Endothelial cell of umbilical vein (primary cell): Measurements from ENCODE around the gene ALG1L2. TPM values are rescaled to one million over a fixed set of nuclear protein-coding genes. Genes with fewer than 3 reads are reported as not detected.
A peak's percentile ranks its signal among the peaks of the same experiment; 100 is the strongest.
"Not testable (repeated sequence)": the region's sequence is repeated elsewhere in the genome, so short reads cannot be mapped to it uniquely, and the experiment has no call there.

Source experiments
- BruUV-seq: library from RNA; stranded (reverse); fragments of 400-500 nt; replicated peaks from 2 replicates; lab custom pipeline; 2021; lab: Mats Ljungman, UMichigan
- CTCF ChIA-PET: fragments of 300-600, 350-600 bp; sonication (Branson Sonifier 250); formaldehyde crosslinking; loops from one replicate; lab custom pipeline; 2021; ENCODE audit warnings: antibody characterized with exemption, inconsistent platforms; lab: Charles Lee
- POLR2A ChIA-PET: fragments of 300-600, 350-600 bp; sonication (Branson Sonifier 250); formaldehyde crosslinking; loops from one replicate; lab custom pipeline; 2021; ENCODE audit warnings: antibody characterized with exemption, inconsistent platforms; lab: Charles Lee
- DNase-seq: peaks from one replicate; pipeline ENCODE4 v3.0.0-alpha.2; 2011; ENCODE audit warnings: low read depth, low spot score
- FAIRE-seq: peaks from 2 replicates; lab custom pipeline; 2011; peaks lifted over from hg19 to GRCh38; lab: Jason Lieb, UNC
- H2AFZ ChIP-seq: 2 replicates; pipeline ENCODE4 v1.6.0; 2012; ENCODE audit warnings: low read depth, low read length, control low read depth, inconsistent platforms
- H3K27ac ChIP-seq: 2 replicates; pipeline ENCODE4 v1.5.1; 2011; ENCODE audit warnings: low read depth, mild to moderate bottlenecking, control low read depth, low read length, moderate library complexity; ENCODE audit not compliant: insufficient read depth
- H3K27me3 ChIP-seq, 2 experiments: 2 replicates each; pipeline versions ENCODE4 v1.6.0 to v1.6.1; 2011; ENCODE audit warnings: low read length in 2 of 2, mixed read lengths in 1 of 2; ENCODE audit not compliant: control insufficient read depth in 2 of 2, insufficient read depth in 2 of 2
- H3K36me3 ChIP-seq, 2 experiments: 2 replicates in 1 of 2; 3 replicates in 1 of 2; pipeline ENCODE4 v1.5.1; 2011; ENCODE audit warnings: low read length in 2 of 2, mild to moderate bottlenecking in 1 of 2, moderate library complexity in 1 of 2; ENCODE audit not compliant: control insufficient read depth in 2 of 2, insufficient read depth in 2 of 2; ENCODE audit errors: extremely low read depth in 1 of 2
- H3K4me1 ChIP-seq: 3 replicates; pipeline ENCODE4 v1.5.1; 2011; ENCODE audit warnings: mild to moderate bottlenecking, low read length; ENCODE audit not compliant: control insufficient read depth, insufficient read depth; ENCODE audit errors: extremely low read depth
- H3K4me2 ChIP-seq: 2 replicates; pipeline ENCODE4 v1.6.1; 2011; ENCODE audit warnings: low read length, control low read depth, mixed read lengths; ENCODE audit not compliant: insufficient read depth
- H3K4me3 ChIP-seq, 3 experiments: fragments of 200-600 bp in 1 of 3; sonication (generic), shearing (Covaris generic) in 1 of 3; replicated peaks in 1 of 3; 2 replicates each; pipeline ENCODE4 v1.5.1; 2011 to 2016; ENCODE audit warnings: control low read depth in 3 of 3, low read length in 3 of 3, mild to moderate bottlenecking in 2 of 3, inconsistent platforms in 1 of 3, low read depth in 1 of 3, moderate library complexity in 1 of 3; ENCODE audit not compliant: insufficient read depth in 1 of 3
- H3K79me2 ChIP-seq: 2 replicates; pipeline ENCODE4 v1.6.0; 2012; ENCODE audit warnings: low read length, inconsistent platforms; ENCODE audit not compliant: control insufficient read depth, insufficient read depth
- H3K9ac ChIP-seq: replicated peaks from 2 replicates; pipeline ENCODE3; 2011; ENCODE audit warnings: low read length, control low read depth; ENCODE audit not compliant: insufficient read depth; ENCODE audit errors: extremely low read depth
- H3K9me1 ChIP-seq: replicated peaks from 3 replicates; pipeline ENCODE4 v1.6.0; 2011; ENCODE audit warnings: mild to moderate bottlenecking, low read length; ENCODE audit not compliant: control insufficient read depth, insufficient read depth; ENCODE audit errors: extremely low read depth
- H3K9me3 ChIP-seq: replicated peaks from 2 replicates; pipeline ENCODE4 v1.5.1; 2012; ENCODE audit warnings: low read length, inconsistent platforms; ENCODE audit not compliant: control insufficient read depth, insufficient read depth
- H4K20me1 ChIP-seq: replicated peaks from 2 replicates; pipeline ENCODE3; 2011; ENCODE audit warnings: mild to moderate bottlenecking, low read length; ENCODE audit not compliant: control insufficient read depth, insufficient read depth; ENCODE audit errors: extremely low read depth
- dilution Hi-C: fragments of 300-500 bp; cut with MboI; formaldehyde crosslinking; loops from one replicate; pipeline ENCODE4 v1.15.0; 2019; ENCODE audit warnings: low sequenced_read_pairs; ENCODE audit not compliant: extremely low pct_ligation_motif_present
- intact Hi-C: fragments of 100-400 bp; cut with micrococcal nuclease; formaldehyde crosslinking; loops from one replicate; pipeline ENCODE4 v1.10.0; 2022
- polyA plus RNA-seq, 4 experiments: library from polyadenylated mRNA; depleted of rRNA in 3 of 4; stranded (reverse) in 3 of 4; unstranded in 1 of 4; fragments of >200 nt; gene quantifications; 2 replicates each; pipeline versions ENCODE4 v1.2.1 to v1.2.3, GENCODE V29; 2011 to 2012; ENCODE audit warnings: missing spikeins in 1 of 4
- total RNA-seq: library from RNA; stranded (reverse); gene quantifications from 2 replicates; pipeline ENCODE4 v1.2.3, GENCODE V29; 2021
- TF ChIP-seq, protein P1 (sequence below), 2 donors: IDR thresholded peaks; 1 replicate in 1 of 2; 2 replicates in 1 of 2; pipeline ENCODE4 v1.5.1; 2011; ENCODE audit warnings: low read length in 2 of 2, mild to moderate bottlenecking in 2 of 2, moderate library complexity in 2 of 2, control low read depth in 1 of 2, inconsistent platforms in 1 of 2, low read depth in 1 of 2; ENCODE audit not compliant: insufficient read depth in 1 of 2; ENCODE audit errors: extremely low read depth in 1 of 2

Gene ALG1L2
- total and polyA plus RNA-seq, 2 donors (not counting 3 experiments of a cell fraction or from before 2014, with no cell fraction given) = not detected

DNA sequence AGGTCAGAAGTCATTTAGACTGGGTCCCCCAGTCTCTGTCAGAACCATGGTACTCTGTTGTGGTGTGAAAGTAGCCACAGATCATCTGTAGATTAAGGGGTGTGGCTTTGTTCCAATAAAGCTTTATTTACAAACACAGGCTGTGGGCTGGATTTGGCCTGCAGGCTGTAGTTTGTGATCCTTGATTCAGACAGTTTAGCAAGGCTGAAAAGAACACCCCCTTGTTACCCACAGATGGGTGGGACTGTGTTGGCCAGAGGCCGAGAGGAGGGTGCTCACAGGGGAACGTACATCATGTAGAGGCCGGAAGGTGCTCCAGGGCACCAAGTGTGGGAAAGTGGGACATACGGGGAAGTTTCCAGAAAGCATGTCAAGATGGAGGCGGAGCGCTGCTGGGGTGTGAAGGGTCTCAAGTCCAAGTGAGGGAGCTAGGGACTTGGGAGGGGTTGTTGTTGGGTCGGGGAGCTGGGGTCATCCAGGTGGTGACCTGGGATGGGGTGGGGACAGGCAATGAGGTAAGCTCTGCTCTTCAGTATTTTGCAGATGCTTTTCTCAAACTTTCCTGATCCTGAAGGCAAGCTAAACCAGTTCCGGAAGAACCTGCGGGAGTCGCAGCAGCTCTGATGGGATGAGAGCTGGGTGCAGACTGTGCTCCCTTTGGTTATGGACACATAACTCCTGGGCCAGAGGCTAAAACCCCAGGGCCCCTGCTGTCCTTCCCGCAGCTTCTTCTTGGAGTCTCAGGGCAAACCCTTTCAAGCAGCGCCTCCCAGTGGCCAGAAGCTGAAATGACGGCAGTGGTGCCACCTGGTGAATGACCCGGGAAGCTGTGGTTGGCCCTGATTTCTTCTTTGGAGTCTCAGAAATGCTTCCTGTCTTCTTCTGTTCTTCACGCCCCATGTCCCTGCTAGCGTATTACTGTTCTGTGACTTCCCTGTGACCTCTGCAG lies 16.3 kb downstream of the ALG1L2 start:
- H4K20me1 ChIP-seq, H3K9me1 ChIP-seq, H3K27ac ChIP-seq, BruUV-seq, H3K9ac ChIP-seq, H2AFZ ChIP-seq, H3K27me3 ChIP-seq, dilution Hi-C loops, H3K4me2 ChIP-seq, H3K79me2 ChIP-seq, H3K9me3 ChIP-seq, H3K4me1 ChIP-seq, POLR2A ChIA-PET, H3K4me3 ChIP-seq, H3K36me3 ChIP-seq, FAIRE-seq: not testable (repeated sequence)
- CTCF ChIA-PET = interaction anchor here (0.7 to 5.2 kb wide), 7 partner anchors 8 to 608 kb away, joined by 3 to 103 read pairs (median 4); no protein-coding TSS in a partner anchor
- DNase-seq = peak; percentile 6
- intact Hi-C loops = loop anchor here (2.0 to 10.0 kb wide), 3 partner anchors 155 to 473 kb away; no protein-coding TSS in a partner anchor
- TF ChIP-seq, protein P1, sequence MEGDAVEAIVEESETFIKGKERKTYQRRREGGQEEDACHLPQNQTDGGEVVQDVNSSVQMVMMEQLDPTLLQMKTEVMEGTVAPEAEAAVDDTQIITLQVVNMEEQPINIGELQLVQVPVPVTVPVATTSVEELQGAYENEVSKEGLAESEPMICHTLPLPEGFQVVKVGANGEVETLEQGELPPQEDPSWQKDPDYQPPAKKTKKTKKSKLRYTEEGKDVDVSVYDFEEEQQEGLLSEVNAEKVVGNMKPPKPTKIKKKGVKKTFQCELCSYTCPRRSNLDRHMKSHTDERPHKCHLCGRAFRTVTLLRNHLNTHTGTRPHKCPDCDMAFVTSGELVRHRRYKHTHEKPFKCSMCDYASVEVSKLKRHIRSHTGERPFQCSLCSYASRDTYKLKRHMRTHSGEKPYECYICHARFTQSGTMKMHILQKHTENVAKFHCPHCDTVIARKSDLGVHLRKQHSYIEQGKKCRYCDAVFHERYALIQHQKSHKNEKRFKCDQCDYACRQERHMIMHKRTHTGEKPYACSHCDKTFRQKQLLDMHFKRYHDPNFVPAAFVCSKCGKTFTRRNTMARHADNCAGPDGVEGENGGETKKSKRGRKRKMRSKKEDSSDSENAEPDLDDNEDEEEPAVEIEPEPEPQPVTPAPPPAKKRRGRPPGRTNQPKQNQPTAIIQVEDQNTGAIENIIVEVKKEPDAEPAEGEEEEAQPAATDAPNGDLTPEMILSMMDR (IDR thresholded peaks at IDR 0.05; ENCODE audit: extremely low read depth in 1 of 2, insufficient read depth in 1 of 2, low read depth in 1 of 2, low read length in 2 of 2) = peak; percentile 29 to 36

DNA sequence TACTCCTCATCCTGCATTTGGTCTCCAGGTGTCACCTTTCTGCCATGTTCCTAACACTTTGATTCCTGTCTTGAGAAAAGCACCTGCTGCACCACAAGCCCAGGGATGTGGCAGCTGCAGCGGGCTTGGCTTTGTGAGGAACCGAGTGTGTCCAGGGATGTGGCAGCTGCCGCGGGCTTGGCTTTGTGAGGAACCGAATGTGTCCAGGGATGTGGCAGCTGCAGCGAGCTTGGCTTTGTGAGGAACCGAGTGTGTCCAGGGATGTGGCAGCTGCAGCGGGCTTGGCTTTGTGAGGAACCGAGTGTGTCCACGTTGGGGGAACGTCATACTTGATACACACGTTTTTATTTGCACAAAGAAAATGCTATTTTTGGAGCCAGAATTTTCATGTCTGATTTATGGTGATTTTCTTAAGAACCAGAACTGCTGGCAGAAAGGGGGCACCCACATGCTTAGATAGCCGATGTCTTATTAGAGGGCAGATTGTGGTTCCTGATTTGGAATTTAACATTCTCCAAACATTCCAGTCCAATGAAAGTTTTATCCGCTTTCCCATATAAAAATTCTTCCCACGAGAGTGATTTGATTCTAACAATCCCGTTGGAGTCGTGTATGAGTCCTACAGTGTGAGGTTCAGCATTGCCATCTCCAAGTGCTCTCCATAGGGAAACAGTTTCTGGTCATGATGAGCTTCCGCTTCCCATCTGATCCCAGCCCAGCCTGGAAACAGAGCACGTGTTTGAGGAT lies 17.2 kb downstream of the ALG1L2 start:
- H3K36me3 ChIP-seq, H3K4me3 ChIP-seq, FAIRE-seq, H4K20me1 ChIP-seq, BruUV-seq, H3K9ac ChIP-seq, H3K4me1 ChIP-seq, H3K4me2 ChIP-seq, dilution Hi-C loops, H3K27ac ChIP-seq, POLR2A ChIA-PET, H2AFZ ChIP-seq, H3K9me3 ChIP-seq, H3K27me3 ChIP-seq, H3K9me1 ChIP-seq, H3K79me2 ChIP-seq, DNase-seq: not testable (repeated sequence)
- intact Hi-C loops = loop anchor here (5.0 to 10.0 kb wide), 2 partner anchors 257 to 474 kb away; no protein-coding TSS in a partner anchor
- CTCF ChIA-PET = interaction anchor here (0.7 to 5.2 kb wide), 5 partner anchors 7 to 471 kb away, joined by 3 to 103 read pairs (median 6); no protein-coding TSS in a partner anchor

- H3K9me3 ChIP-seq, H3K9me1 ChIP-seq, DNase-seq, H2AFZ ChIP-seq, H3K4me3 ChIP-seq, H4K20me1 ChIP-seq, BruUV-seq, POLR2A ChIA-PET, H3K4me2 ChIP-seq, H3K27ac ChIP-seq, H3K79me2 ChIP-seq, H3K27me3 ChIP-seq, FAIRE-seq, H3K36me3 ChIP-seq, H3K4me1 ChIP-seq, H3K9ac ChIP-seq, dilution Hi-C loops, intact Hi-C loops: not testable (repeated sequence)
- CTCF ChIA-PET = interaction anchor here (1.9 kb wide), 1 partner anchor 160 kb away, joined by 7 read pairs; no protein-coding TSS in a partner anchor
These were observed 20.9 kb downstream of the ALG1L2 start for GRCh38 chr3:130102545-130102944.
